HG02973 (cell line): Measurements from ENCODE around the gene JSRP1.

Source experiments
- ATAC-seq: cut with Tn5 transposase; IDR thresholded peaks from one replicate; pipeline ENCODE4 v1.9.1; 2021; ENCODE audit warnings: moderate library complexity; ENCODE audit not compliant: unreplicated experiment

Gene JSRP1

GRCh38 chr19:2233601-2234280 lies 22.5 kb downstream of the JSRP1 start:
- no peak for ATAC-seq

- no peak for ATAC-seq
Measured at GRCh38 chr19:2232286-2233151, 23.7 kb downstream of the JSRP1 start.

DNA sequence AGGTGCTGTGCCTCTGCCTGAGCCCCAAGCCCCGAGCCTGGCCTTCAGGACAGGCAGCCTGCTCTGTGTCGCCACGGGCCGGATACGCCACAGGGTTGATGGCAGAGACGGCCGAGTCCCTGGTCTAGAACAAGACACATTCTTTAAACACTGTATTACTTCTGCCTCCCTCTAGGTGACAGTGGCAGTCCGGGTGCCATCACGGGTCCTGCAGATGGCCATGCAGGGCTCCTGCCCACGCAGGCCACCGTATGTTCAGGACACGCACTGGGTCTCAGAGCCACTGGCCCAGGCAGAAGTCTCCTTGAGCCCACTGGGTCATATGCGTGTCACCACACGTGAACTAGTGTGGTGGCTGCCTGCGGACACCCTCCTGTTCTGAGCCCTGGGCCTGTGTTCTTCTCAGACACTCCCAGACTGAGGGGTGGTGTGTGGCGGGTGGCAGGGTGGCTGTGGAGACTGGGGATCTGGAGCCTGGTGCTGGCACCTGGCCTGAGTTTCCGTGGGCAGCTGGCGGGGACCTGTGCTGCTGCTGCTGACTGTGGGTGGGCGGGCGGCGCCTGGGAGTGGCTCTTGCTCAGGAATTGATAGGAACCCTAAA lies 24.5 kb downstream of the JSRP1 start:
- ATAC-seq = no peak

- ATAC-seq = no peak
Measured at GRCh38 chr19:2230807-2231533, 25.2 kb downstream of the JSRP1 start.

DNA sequence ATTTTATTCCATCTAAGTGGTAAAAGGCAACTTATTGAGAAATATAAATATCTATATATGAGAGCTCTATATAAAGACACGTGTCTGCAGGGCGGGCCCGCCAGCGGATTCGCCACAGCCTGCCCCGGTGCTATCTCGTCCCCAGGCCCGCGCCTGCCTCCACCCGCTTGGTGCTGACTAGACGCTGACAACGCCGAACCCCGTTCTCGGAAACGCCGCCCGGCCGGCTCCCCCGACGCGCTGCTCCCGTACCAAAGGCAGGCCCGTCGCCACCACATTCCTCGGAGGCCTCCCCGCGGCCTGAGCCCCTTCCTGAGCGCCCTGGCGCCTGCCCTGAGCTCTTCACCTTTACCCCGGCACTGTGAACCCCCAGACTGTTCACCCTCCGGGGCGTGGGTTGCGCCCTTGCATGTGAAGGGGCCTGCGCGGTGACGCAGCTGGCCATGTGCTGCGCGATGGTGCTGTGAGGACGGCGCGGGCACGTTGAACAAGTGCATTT lies 26.1 kb downstream of the JSRP1 start:
- no peak for ATAC-seq

GRCh38 chr19:2229103-2230032 lies 26.8 kb downstream of the JSRP1 start:
- ATAC-seq = no peak

- no peak for ATAC-seq
Measured at GRCh38 chr19:2228157-2229030, 27.8 kb downstream of the JSRP1 start.

- no peak for ATAC-seq
Measured at GRCh38 chr19:2227415-2228156, 28.6 kb downstream of the JSRP1 start.

DNA sequence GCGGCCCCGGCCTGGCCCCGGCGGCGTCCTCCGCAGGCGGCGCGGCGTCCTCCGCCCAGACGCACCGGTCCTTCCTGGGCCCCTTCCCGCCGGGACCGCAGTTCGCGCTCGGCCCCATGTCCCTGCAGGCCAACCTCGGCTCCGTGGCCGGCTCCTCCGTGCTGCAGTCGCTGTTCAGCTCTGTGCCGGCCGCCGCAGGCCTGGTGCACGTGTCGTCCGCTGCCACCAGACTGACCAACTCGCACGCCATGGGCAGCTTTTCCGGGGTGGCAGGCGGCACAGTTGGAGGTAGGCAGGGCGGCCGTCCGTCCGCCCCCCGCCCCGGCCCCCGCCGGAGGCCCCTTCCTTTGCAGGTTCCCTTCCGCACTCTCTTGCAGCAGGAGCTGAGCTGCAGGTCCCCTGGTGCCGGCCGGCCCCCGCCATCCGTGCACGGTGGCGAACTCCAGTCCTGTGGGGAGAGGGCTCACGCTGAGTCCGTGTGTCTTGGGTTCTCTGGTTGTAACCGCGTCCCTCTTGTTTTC lies 29.3 kb downstream of the JSRP1 start:
- no peak for ATAC-seq

GRCh38 chr19:2226051-2226839 lies 30.0 kb downstream of the JSRP1 start:
- ATAC-seq = no peak

DNA sequence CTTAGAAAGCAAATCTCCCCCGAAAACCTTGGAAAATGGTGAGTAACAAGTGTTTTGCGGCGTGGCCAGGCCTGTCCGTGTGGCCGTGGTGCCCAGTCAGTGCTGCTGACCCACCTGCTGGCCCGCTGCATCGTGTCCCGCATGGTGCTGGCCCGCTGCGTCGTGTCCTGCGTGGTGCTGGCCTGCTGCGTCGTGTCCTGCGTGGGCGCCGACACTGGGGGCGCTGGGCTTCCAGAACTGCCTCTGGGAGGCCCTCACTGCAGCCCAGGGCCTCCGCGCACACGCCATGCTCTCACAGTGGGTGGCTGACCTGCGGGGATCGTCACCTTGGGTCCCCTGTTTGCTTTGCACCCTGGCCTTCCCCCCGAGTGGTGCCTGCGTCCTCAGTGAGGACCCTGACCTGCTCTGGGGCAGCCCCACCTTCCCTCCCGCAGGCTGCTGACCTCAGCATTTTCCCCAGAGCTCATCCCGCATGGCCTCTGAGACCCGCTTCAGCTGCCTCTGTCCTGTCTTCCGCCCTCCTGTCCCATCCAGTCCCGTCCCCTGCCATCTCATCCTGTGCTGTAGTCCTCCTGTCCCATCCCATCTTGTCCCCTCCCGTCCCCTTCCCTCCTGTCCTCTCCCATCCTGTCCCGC lies 30.7 kb downstream of the JSRP1 start:
- ATAC-seq = no peak

GRCh38 chr19:2224754-2225349 lies 31.4 kb downstream of the JSRP1 start:
- no peak for ATAC-seq

- no peak for ATAC-seq
Measured at GRCh38 chr19:2223959-2224358, 32.3 kb downstream of the JSRP1 start.

GRCh38 chr19:2223391-2223790 lies 32.8 kb downstream of the JSRP1 start:
- no peak for ATAC-seq

- ATAC-seq = no peak
Measured at GRCh38 chr19:2221918-2222317, 34.3 kb downstream of the JSRP1 start.

GRCh38 chr19:2221250-2221831 lies 34.9 kb downstream of the JSRP1 start:
- no peak for ATAC-seq
